Nucleus accumbens (tissue), 56 donors: ENCODE data around the gene MBNL2.
A peak's percentile ranks its signal among the peaks of the same experiment; 100 is the strongest.

ENCODE experiments used
- DNase-seq, 56 donors: peaks; one replicate each; lab custom pipeline; 2025; lab: John Stamatoyannopoulos, UW

The MBNL2 gene

DNA sequence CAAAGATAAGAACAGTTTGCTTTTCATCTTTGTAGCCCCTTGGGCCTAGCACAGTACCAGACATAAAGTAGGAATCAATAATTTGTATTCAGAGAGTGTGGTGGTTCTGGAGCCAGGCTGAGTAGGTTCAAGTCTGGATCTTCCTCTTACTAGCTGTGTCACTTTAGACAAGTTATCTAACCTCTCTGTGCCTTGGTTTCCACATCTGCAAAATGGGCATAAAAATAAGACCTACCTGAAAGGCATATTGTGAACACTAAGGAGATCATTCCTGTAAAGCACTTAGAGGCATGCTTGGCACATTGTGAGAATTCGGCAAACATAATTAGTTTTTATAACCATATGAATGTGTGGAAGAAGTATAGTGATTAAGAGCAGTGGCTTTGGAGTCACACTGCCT is 95.8 kb downstream of the MBNL2 start:
- no peak for DNase-seq

DNA sequence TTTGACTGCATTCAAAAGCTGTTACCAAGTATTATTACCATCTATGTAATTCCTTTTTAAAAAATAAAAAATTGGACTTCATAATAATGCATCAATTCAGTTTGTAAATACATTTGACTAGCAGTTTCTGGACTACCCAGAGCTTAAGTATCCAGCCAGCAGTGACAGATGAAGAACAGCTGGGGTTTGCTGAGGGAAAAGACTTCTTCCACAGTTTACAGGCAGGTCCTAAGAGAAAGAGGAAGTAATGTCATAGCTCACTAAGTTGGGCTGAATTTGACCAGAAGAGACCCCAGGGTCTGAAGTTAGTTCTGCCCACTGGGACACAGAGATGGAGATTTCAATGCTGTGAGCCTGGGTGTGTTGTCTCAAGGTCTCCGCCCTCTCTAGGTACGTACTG is 96.4 kb downstream of the MBNL2 start:
- no peak for DNase-seq

DNA sequence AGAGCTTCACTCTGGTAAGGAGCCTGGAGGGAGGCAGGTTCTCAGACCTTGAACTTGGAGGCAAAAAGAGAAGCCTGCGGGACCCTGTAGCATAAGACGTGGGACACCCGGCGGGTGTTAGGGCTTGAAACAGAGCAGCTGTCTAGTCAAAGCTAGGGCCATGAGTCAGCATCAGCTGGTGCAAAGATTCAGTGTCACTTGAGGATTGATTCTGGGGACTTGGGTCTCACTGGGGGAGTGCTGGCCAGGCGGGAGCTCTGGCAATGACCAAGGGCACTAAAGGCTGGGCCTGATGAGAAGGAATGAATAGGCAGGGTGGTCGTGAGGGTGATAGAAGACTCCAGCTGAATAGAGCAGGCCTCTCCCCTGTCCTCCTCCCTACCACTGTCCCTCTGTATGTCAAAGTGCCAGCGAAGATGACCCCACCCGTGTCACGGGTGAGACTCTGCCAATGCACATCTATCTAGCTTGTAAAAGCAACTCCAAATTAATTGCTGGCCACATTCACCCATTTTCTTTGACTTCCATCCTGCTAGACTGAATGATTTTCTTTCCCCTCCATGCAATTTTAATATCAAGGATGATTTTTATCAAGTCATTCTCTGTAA is 97.1 kb downstream of the MBNL2 start:
- DNase-seq = peak in 26 of 56 donors; percentile 13 to 85 (median 36)

DNA sequence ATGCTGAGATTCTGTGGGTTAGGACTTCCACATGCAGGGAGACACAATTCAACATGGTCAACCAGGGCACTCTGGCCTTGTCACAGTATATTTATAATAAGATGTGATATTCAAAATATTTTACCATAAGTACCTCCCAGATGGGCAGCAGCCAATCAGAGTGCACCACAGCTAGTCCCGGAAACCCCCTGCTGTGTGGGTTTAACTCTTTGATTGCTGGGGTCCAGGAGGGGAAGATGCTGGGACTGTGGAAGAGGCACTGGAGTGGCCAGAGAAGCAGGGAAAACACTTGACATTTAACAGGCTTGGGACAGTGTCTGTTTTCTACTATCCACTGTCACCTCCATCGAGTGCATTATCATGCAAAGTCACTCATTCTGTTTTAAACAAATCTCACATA is 99.0 kb downstream of the MBNL2 start:
- DNase-seq = no peak

- peak in 15 of 56 donors; percentile 7 to 71 (median 47) for DNase-seq
Measured at GRCh38 chr13:97321616-97322321, 99.6 kb downstream of the MBNL2 start.

GRCh38 chr13:97322740-97323342 is 100.7 kb downstream of the MBNL2 start:
- DNase-seq = no peak

GRCh38 chr13:97324115-97324514 is 102.0 kb downstream of the MBNL2 start:
- DNase-seq = no peak

DNA sequence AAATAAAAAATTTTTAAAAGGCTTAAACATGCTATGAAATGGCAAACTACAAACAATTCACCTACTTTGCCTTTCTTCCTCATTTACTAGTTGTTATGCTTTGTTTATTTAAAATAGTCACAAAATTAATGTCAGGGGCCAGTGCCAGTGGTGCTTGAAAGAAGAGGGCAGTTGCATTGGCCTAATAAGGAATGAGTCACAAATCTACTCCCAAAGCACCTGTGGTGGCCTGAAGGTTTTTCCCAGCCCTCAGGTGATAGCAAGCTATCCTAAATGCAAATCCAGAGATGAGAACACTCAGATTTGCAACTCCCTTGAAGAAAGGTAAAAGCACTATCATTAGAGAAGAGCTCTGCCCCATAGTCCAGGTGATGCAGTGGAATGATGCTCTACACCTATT is 103.6 kb downstream of the MBNL2 start:
- DNase-seq = no peak

DNA sequence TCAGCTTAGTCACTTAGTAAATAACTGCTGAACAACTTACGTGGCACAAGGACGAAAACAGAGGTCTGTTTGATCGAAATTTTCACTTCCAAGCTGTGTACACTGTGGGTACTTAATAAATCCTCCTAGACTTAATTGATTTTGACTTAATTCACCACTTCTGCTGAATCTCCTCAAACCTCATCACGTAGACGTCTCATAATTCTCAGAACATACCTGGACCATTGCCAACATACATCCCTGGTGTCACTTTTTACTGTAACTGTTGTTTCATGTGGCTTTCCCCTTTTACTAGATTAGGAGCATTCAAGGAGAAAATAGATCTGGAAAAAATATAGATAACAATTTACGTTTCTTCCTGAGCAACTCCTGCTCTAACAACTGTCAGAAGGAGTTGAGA is 105.0 kb downstream of the MBNL2 start:
- no peak for DNase-seq

GRCh38 chr13:97327506-97328221 is 105.5 kb downstream of the MBNL2 start:
- DNase-seq = no peak

DNA sequence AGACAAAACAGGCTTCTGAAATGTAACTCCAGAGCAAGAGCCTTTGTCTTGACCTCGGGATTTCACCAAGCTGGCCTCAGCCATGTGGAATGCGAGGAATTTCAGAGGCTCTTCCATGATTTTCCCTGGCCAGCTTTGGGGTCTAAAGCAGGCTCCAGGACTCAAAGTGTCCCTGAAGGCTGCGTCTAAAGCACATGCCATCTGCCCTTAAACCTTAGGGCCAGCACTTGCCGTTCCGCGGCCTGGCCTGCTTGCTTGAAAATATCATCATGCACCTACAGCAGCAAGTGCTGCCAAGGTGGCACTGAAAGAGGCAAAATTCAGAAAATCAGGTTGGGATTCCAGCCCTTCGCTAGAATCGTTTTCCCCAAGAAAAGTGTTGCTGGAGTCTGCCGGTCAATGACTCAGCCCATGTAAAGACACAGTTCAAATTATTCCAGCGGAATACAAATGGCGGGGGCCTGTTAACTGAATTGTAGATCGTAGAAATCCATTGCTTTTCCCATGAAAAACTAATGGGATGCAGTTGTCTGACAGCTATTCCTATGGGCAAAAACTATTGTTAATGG is 106.2 kb downstream of the MBNL2 start:
- no peak for DNase-seq

DNA sequence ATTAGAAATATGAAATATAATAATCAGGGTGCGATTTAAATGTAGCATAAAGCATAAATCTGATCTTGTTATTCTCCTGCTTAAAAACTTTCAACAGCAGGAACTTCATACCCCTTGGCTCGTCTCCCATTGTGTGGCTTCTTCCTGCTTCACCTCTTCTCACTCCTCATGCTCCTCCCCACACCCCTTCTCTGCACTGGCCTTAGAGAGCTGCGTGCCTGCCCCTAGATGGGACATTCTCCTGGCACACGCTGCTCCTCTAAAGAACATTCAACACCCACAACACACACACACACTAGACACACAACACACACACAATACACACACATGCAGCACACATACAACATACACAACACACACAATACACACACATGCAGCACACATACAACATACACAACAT is 107.2 kb downstream of the MBNL2 start:
- no peak for DNase-seq

GRCh38 chr13:97330448-97330847 is 108.3 kb downstream of the MBNL2 start:
- DNase-seq = no peak

- DNase-seq = no peak
Measured at GRCh38 chr13:97332742-97333141, 110.6 kb downstream of the MBNL2 start.

GRCh38 chr13:97333983-97334382 is 111.8 kb downstream of the MBNL2 start:
- DNase-seq = peak in 9 of 56 donors; percentile 7 to 49 (median 19)

DNA sequence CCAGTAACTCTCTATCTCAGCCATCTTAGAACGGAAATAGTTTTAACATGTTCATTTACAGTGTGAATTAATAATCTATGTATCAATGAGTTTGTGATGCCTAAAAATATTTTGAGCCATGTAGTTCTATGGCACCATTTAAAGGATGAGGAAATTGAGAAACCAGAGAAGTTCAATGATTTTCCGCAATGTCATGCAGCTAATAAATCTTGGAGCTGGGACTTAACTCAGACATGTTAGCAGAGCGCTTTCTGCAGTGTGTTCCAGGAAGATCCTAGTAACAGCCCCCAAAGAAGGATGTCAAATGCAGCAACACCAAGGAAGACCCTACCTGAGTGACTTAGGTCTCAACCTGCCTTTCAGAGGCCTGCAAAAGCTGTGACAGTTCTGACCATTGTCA is 112.6 kb downstream of the MBNL2 start:
- DNase-seq = no peak

DNA sequence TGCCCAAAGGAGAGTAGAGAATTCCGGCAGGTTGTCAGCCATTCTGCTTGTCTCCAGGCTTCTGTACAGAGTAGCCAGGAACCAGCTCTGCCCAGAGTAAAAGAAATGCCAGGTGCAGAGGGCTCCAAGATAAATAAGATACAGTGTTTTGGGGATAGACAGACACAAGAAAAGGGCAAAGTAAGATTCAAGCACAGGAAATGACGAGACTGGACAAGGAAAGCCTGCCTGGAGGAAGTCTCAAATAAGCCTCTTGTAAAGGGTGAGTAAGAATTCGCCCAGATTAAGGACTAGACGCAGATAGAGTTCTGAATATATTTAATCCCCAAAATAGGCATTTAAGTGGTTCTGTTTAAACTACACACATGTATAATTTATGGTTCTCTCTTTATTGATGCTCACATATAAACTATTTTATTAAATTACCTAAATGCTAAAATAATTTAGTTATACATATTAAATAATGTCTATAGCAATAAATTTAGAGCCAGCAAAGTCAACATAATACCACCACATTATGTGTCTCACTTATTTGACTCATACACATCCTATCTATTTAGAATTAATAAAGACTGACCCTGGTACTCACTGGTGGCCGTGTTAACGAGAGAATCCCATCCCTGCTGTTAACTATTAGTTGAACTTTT is 113.5 kb downstream of the MBNL2 start:
- DNase-seq = no peak

DNA sequence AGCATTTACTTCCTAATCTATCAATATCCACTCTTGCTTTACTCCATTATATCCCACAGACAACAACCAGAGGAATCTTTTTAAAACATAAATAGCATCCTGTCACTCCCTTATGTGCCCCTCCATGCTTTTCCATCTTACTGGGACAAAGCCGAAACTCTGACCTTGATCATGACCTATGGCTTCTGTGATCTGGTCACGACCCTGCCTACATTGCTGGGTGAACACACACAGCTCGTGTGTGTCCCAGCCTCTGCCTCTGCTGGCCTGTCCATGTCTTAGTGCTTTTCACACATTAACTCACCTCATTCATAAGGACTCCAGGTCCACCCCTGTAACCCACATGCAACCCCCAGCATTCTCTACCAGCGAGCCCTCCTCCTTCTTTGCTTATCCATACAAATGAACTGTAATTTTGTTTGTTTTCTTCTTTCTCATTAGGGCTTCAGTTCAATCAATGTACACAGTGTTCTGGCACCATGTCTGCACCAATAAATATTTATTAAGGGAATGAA is 115.9 kb downstream of the MBNL2 start:
- no peak for DNase-seq

DNA sequence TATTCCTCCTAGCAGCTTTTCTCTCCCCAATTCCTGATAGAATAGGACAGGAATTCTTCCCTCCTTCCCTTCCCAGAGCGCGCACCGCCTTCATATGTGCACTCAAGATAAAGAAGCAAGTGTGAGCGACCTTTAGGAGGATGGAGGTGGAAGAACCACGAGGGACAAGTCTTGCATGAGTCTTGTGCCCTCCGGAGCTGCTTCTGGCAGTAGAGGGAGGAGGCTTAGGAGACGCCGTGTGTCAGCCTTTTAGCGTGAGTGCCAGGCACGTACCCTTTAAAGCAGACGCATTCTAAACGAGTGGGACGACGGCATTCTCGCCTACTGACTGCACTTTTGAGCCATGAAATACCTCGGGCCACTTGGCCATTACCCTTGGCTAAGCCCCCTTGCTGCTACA is 116.4 kb downstream of the MBNL2 start:
- peak in 11 of 56 donors; percentile 3 to 46 (median 30) for DNase-seq
